ENCODE measurements around the gene ZNF83.

DNA sequence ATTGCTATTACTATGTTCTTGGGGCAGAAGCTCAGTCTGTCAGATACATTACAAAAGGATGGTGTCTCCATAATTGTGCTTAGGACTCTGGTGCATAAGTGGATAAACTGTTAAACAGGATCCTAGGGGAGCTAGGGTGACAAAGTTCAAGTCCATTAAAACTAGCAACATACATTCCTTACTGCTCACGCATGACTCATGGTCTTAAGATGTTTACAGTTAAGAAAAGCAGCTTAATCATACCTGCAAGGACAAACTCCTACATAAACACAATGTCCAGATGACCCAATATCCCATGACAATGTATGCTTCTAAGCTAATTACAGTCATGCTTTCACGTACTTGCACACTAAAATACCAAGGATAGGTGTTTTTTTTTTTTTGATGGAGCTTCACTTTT, 71.6 kb downstream of the ZNF83 start:
- no peak for TF ChIP-seq TEAD4 (IDR thresholded peaks at IDR 0.05)
- no peak for TF ChIP-seq EP300 (IDR thresholded peaks at IDR 0.05; ENCODE audit: borderline replicate concordance)
- no peak for TF ChIP-seq CEBPB (IDR thresholded peaks at IDR 0.05)
- no peak for TF ChIP-seq TAF1 (IDR thresholded peaks at IDR 0.05; ENCODE audit: low read depth)
- TF ChIP-seq CREB1 (IDR thresholded peaks at IDR 0.05; ENCODE audit: low read depth): no peak
- TF ChIP-seq FOXM1 (IDR thresholded peaks at IDR 0.05; ENCODE audit: borderline replicate concordance, low read depth): no peak
- TF ChIP-seq, protein P1, sequence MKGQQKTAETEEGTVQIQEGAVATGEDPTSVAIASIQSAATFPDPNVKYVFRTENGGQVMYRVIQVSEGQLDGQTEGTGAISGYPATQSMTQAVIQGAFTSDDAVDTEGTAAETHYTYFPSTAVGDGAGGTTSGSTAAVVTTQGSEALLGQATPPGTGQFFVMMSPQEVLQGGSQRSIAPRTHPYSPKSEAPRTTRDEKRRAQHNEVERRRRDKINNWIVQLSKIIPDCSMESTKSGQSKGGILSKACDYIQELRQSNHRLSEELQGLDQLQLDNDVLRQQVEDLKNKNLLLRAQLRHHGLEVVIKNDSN (IDR thresholded peaks at IDR 0.05): no peak
- TF ChIP-seq YY1 (IDR thresholded peaks at IDR 0.05; ENCODE audit: low read depth): no peak
- no peak for TF ChIP-seq RAD21 (IDR thresholded peaks at IDR 0.05; ENCODE audit: low read depth)
- no peak for TF ChIP-seq TCF12 (IDR thresholded peaks at IDR 0.05; ENCODE audit: low read depth)
- TF ChIP-seq, protein P2, sequence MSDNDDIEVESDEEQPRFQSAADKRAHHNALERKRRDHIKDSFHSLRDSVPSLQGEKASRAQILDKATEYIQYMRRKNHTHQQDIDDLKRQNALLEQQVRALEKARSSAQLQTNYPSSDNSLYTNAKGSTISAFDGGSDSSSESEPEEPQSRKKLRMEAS (IDR thresholded peaks at IDR 0.05): no peak
- no peak for TF ChIP-seq NFIC (IDR thresholded peaks at IDR 0.05)
- no peak for TF ChIP-seq EGR1 (IDR thresholded peaks at IDR 0.05)
